ENCODE data around the gene NAT14. TPM values are rescaled to one million over a fixed set of nuclear protein-coding genes. Genes with fewer than 3 reads are reported as not detected.

Gene NAT14
- polyA plus RNA-seq, 1 of the 3 experiments (the other 2 are of a cell fraction): 89.9 TPM

GRCh38 chr19:55460670-55461258 lies 24.2 kb upstream of the NAT14 start:
- Histone ChIP-seq H3F3A (replicated peaks; ENCODE audit: insufficient read depth) (peaks cover 12% of the 10 kb centered on the region), H3K27me3 (ENCODE audit: insufficient read depth) (no peaks in the 10 kb centered on the region), H4K20me1 (ENCODE audit: insufficient read depth) (no peaks in the 10 kb centered on the region), H3K4me3 (ENCODE audit: low read depth in 2 of 2, low read length in 1 of 2) (peak overlapping the region; percentile 76 to 98), H3K79me2 (ENCODE audit: insufficient read depth) (peaks cover 12% of the 10 kb centered on the region; the same call in 1 of the 2 replicates), H2AFZ (ENCODE audit: low read depth) (peak overlapping the region; percentile 38; the same call in 1 of the 2 replicates), H3K4me2 (peak overlapping the region; percentile 100), H3K27ac (ENCODE audit: low read depth in 2 of 2, low read length in 1 of 2) (peak overlapping the region; percentile 90 to 91), H3K36me3 (replicated peaks in 1 of 2; ENCODE audit: control insufficient read depth in 1 of 2, insufficient read depth in 2 of 2, low read length in 1 of 2) (no peaks in the 10 kb centered on the region), H3K4me1 (ENCODE audit: control insufficient read depth in 1 of 2, insufficient read depth in 2 of 2, low read depth in 1 of 2, low read length in 1 of 2) (peaks cover 9 to 18% of the 10 kb centered on the region in 2 experiments; a peak in 2 of 4 replicates), H3K9ac (peak overlapping the region; percentile 97), H3K9me3 (no peaks in the 10 kb centered on the region), H3K9me2 (no peaks in the 10 kb centered on the region)
- WGBS (ENCODE audit: low lambda C conversion rate): 12% methylated on average over 19 of the region's 24 CpGs
- DNase-seq: peak; percentile 92
- ChIA-PET POLR2A (no interaction called here), CTCF (interaction anchor here (1.0 to 2.5 kb wide), 9 partner anchors 8 to 371 kb away, joined by 3 to 12 read pairs (median 3); no protein-coding TSS in a partner anchor)
- TF ChIP-seq CHD2 (IDR thresholded peaks at IDR 0.05; ENCODE audit: low read length, partially characterized antibody) (no peak), SIN3A (IDR thresholded peaks at IDR 0.05; ENCODE audit: borderline replicate concordance, low read depth, low read length) (peak; percentile 17; the same call in 1 of the 2 replicates)

- 4% methylated on average over 20 of the region's 54 CpGs for WGBS (ENCODE audit: low lambda C conversion rate)
- Histone ChIP-seq H3K9me2 (no peaks in the 10 kb centered on the region), H3K9me3 (no peaks in the 10 kb centered on the region), H3K27me3 (ENCODE audit: insufficient read depth) (no peaks in the 10 kb centered on the region), H3K79me2 (ENCODE audit: insufficient read depth) (peaks cover 12% of the 10 kb centered on the region; the same call in 1 of the 2 replicates), H3K4me1 (ENCODE audit: control insufficient read depth in 1 of 2, insufficient read depth in 2 of 2, low read depth in 1 of 2, low read length in 1 of 2) (peaks cover 9 to 18% of the 10 kb centered on the region in 2 experiments; a peak in 2 of 4 replicates), H3K4me2 (peak within 1 kb of the TSS; percentile 100), H3K27ac (ENCODE audit: low read depth in 2 of 2, low read length in 1 of 2) (peak within 1 kb of the TSS; percentile 90 to 91), H3K4me3 (ENCODE audit: low read depth in 2 of 2, low read length in 1 of 2) (peak within 1 kb of the TSS; percentile 76 to 98), H3K9ac (peak within 1 kb of the TSS; percentile 97), H3F3A (replicated peaks; ENCODE audit: insufficient read depth) (peaks cover 18% of the 10 kb centered on the region), H4K20me1 (ENCODE audit: insufficient read depth) (no peaks in the 10 kb centered on the region), H2AFZ (ENCODE audit: low read depth) (peak within 1 kb of the TSS; percentile 92; the same call in 1 of the 2 replicates), H3K36me3 (replicated peaks in 1 of 2; ENCODE audit: control insufficient read depth in 1 of 2, insufficient read depth in 2 of 2, low read length in 1 of 2) (no peaks in the 10 kb centered on the region)
- ChIA-PET CTCF (interaction anchor here (0.6 to 2.1 kb wide), 4 partner anchors 43 to 320 kb away, joined by 3 to 12 read pairs (median 6); no protein-coding TSS in a partner anchor), POLR2A (interaction anchor here (0.7 to 0.9 kb wide), 4 partner anchors 9 to 54 kb away, joined by 3 to 7 read pairs (median 4); partner anchors contain the start of genes UBE2S and ZNF628)
- DNase-seq: peak; percentile 97
- TF ChIP-seq TAF1 (IDR thresholded peaks at IDR 0.05; ENCODE audit: borderline replicate concordance, low read depth, low read length): no peak; the same call in 1 of the 2 replicates
- no peak for TF ChIP-seq RXRA (IDR thresholded peaks at IDR 0.05; ENCODE audit: borderline replicate concordance, low read depth)
- TF ChIP-seq EZH2phosphoT487 (IDR thresholded peaks at IDR 0.05; ENCODE audit: borderline replicate concordance, low read depth): no peak
- peak; percentile 86 for TF ChIP-seq IRF3 (IDR thresholded peaks at IDR 0.05; ENCODE audit: low read depth, low read length)
- peak; percentile 76 for TF ChIP-seq USF2 (IDR thresholded peaks at IDR 0.05; ENCODE audit: borderline replicate concordance, low read depth, low read length)
- TF ChIP-seq PBX3 (IDR thresholded peaks at IDR 0.05): peak; percentile 99
- TF ChIP-seq RCOR1 (IDR thresholded peaks at IDR 0.05; ENCODE audit: low read length): peak; percentile 58
- TF ChIP-seq RAD21 (IDR thresholded peaks at IDR 0.05; ENCODE audit: low read length): no peak
- TF ChIP-seq FOXJ3 (CRISPR knock-in tag; IDR thresholded peaks at IDR 0.05): no peak
- peak; percentile 91 for TF ChIP-seq MXI1 (IDR thresholded peaks at IDR 0.05; ENCODE audit: low read depth, low read length)
- no peak for TF ChIP-seq ZBTB33 (IDR thresholded peaks at IDR 0.05; ENCODE audit: borderline replicate concordance, low read depth)
- TF ChIP-seq MAX (IDR thresholded peaks at IDR 0.05; ENCODE audit: low read depth): peak; percentile 95
- peak; percentile 91 for TF ChIP-seq USF1 (IDR thresholded peaks at IDR 0.05; ENCODE audit: borderline replicate concordance, low read depth)
- no peak for TF ChIP-seq YY1 (IDR thresholded peaks at IDR 0.05; ENCODE audit: low read depth)
- TF ChIP-seq ELF1 (IDR thresholded peaks at IDR 0.05): peak; percentile 35; the same call in 1 of the 2 replicates
- TF ChIP-seq RFX5 (IDR thresholded peaks at IDR 0.05; ENCODE audit: low read length): peak; percentile 81
Observed at GRCh38 chr19:55461259-55461973, 23.6 kb upstream of the NAT14 start, which contains the start of gene ISOC2. TSS of gene ISOC2 (minus strand) at chr19:55461642. CDS start at chr19:55456486, 5,156 bp downstream.

All from SK-N-SH (cell line).